GM12878 (cell line): Measurements from ENCODE around the gene ARL6IP5. TPM values are rescaled to one million over a fixed set of nuclear protein-coding genes. Genes with fewer than 3 reads are reported as not detected.

Source experiments
- ATAC-seq: fragments of 200-7000 bp; cut with Tn5 transposase; 3 replicates; pipeline ENCODE4 v1.9.1; 2020; ENCODE audit warnings: mild to moderate bottlenecking, moderate library complexity
- BruUV-seq: library from RNA; stranded (reverse); fragments of 400-500 nt; replicated peaks from 2 replicates; lab custom pipeline; 2021; lab: Mats Ljungman, UMichigan
- CTCF ChIA-PET: fragments of 300-600 bp; sonication (Branson Sonifier 250); formaldehyde crosslinking; extraction: SDS; loops from one replicate; lab custom pipeline; 2021; ENCODE audit warnings: inconsistent platforms; lab: Yijun Ruan, JAX
- POLR2A ChIA-PET: fragments of 350-600 bp; formaldehyde crosslinking; extraction: SDS; loops from one replicate; lab custom pipeline; 2021; ENCODE audit warnings: inconsistent platforms; lab: Charles Lee
- RAD21 ChIA-PET: fragments of 300-600 bp; sonication (Branson Sonifier 250); formaldehyde crosslinking; loops from one replicate; lab custom pipeline; 2023; ENCODE audit warnings: antibody characterized with exemption; ENCODE audit not compliant: unreplicated experiment; lab: Charles Lee
- SMC1A ChIA-PET: fragments of 300-600 bp; sonication (Branson Sonifier 250); formaldehyde crosslinking; loops from one replicate; lab custom pipeline; 2023; ENCODE audit not compliant: unreplicated experiment, uncharacterized antibody; lab: Charles Lee
- DNase-seq: peaks from one replicate; pipeline ENCODE4 v3.0.0-alpha.2; 2011; ENCODE audit warnings: low read depth, low spot score
- FAIRE-seq: peaks from 3 replicates; lab custom pipeline; 2011; peaks lifted over from hg19 to GRCh38; lab: Jason Lieb, UNC
- H2AFZ ChIP-seq: 2 replicates; pipeline ENCODE4 v1.6.0; 2011; ENCODE audit warnings: low read depth, low read length, control low read depth; ENCODE audit not compliant: control insufficient read depth
- H3K27ac ChIP-seq: 2 replicates; pipeline ENCODE4 v1.5.1; 2011; ENCODE audit warnings: control low read depth; ENCODE audit not compliant: control insufficient read depth, insufficient read depth
- H3K27me3 ChIP-seq, 2 experiments: replicated peaks in 1 of 2; 2 replicates each; pipeline versions ENCODE4 v1.6.0 to v1.6.1; 2011; ENCODE audit warnings: low read length in 1 of 2; ENCODE audit not compliant: control insufficient read depth in 2 of 2, insufficient read depth in 2 of 2
- H3K36me3 ChIP-seq, 2 experiments: 2 replicates each; pipeline ENCODE4 v1.5.1; 2011; ENCODE audit warnings: low read length in 1 of 2; ENCODE audit not compliant: control insufficient read depth in 2 of 2, insufficient read depth in 2 of 2
- H3K4me1 ChIP-seq: 2 replicates; pipeline ENCODE4 v1.6.1; 2011; ENCODE audit warnings: mild to moderate bottlenecking, low read length, moderate library complexity, mixed read lengths; ENCODE audit not compliant: control insufficient read depth, insufficient read depth
- H3K4me2 ChIP-seq: 2 replicates; pipeline ENCODE4 v1.6.0; 2011; ENCODE audit warnings: control low read depth; ENCODE audit not compliant: control insufficient read depth, insufficient read depth
- H3K4me3 ChIP-seq: fragments of 200-600 bp; sonication (generic); 2 replicates; pipeline ENCODE4 v1.5.1; 2016
- H3K79me2 ChIP-seq: 2 replicates; pipeline ENCODE4 v1.6.0; 2011; ENCODE audit warnings: low read length; ENCODE audit not compliant: control insufficient read depth, insufficient read depth
- H3K9ac ChIP-seq: 2 replicates; pipeline ENCODE4 v1.8.0; 2011; ENCODE audit warnings: low read length, control low read depth, mixed read lengths; ENCODE audit not compliant: control insufficient read depth, insufficient read depth
- H3K9me3 ChIP-seq: replicated peaks from 3 replicates; pipeline ENCODE4 v1.5.1; 2011; ENCODE audit warnings: mild to moderate bottlenecking, low read length; ENCODE audit not compliant: control insufficient read depth, insufficient read depth
- H4K20me1 ChIP-seq: 2 replicates; pipeline ENCODE4 v1.6.0; 2011; ENCODE audit not compliant: control insufficient read depth, insufficient read depth
- EZH2 ChIP-seq: IDR thresholded peaks from 2 replicates; pipeline ENCODE4 v1.6.1; 2012; ENCODE audit warnings: low read depth, mild to moderate bottlenecking, control low read depth, inconsistent platforms, low read length, borderline replicate concordance; ENCODE audit not compliant: control insufficient read depth
- NR2F1 ChIP-seq: fragments of 450-650 bp; conservative IDR thresholded peaks from 2 replicates; pipeline ENCODE4 v1.6.1; 2017; ENCODE audit warnings: mild to moderate bottlenecking
- SIN3A ChIP-seq: IDR thresholded peaks from 2 replicates; pipeline ENCODE4 v1.6.1; 2012; ENCODE audit warnings: low read depth, low read length, improper control_type of control experiment
- in situ Hi-C: fragments of 300-500 bp; cut with MboI; formaldehyde crosslinking; loops from 9 replicates; pipeline ENCODE4 v1.14.3; 2018; ENCODE audit warnings: mixed read lengths
- intact Hi-C: fragments of 100-400 bp; cut with micrococcal nuclease; formaldehyde crosslinking; loops from one replicate; pipeline ENCODE4 v1.14.2; 2022; ENCODE audit not compliant: unreplicated experiment
- polyA plus RNA-seq, 11 experiments: library from polyadenylated mRNA; depleted of rRNA in 4 of 11; unstranded in 6 of 11; stranded (reverse) in 5 of 11; fragments of >200 nt; fragmentation: Nextera tagmentation in 4 of 11; fragmentation: Illumina TruSeq in 1 of 11; extraction: Ambion mirVana in 4 of 11; extraction: Trizol in 1 of 11; gene quantifications; 1 replicate in 1 of 11; 2 replicates in 10 of 11; pipeline versions ENCODE4 v1.2.1 to v1.2.3, GENCODE V29; 2011 to 2016; ENCODE audit warnings: inconsistent platforms in 2 of 11, missing spikeins in 2 of 11, low read depth in 1 of 11
- total RNA-seq, 4 experiments: library from RNA; depleted of rRNA in 3 of 4; stranded (reverse); fragments of >200 nt in 3 of 4; fragmentation: Illumina TruSeq in 1 of 4; extraction: Trizol in 1 of 4; gene quantifications; 2 replicates each; pipeline versions ENCODE4 v1.2.1 to v1.2.3, GENCODE V29; 2013 to 2021
- TF ChIP-seq, protein P1 (sequence below): fragments of 450-650 bp; IDR thresholded peaks from 2 replicates; pipeline ENCODE4 v1.6.1; 2016; ENCODE audit warnings: mild to moderate bottlenecking, moderate library complexity, borderline replicate concordance

The ARL6IP5 gene
- total and polyA plus RNA-seq, 10 of the 15 experiments (the other 5 are each of a cell fraction or from before 2014, with no cell fraction given) = 78.2 to 310 (median 148) TPM

DNA sequence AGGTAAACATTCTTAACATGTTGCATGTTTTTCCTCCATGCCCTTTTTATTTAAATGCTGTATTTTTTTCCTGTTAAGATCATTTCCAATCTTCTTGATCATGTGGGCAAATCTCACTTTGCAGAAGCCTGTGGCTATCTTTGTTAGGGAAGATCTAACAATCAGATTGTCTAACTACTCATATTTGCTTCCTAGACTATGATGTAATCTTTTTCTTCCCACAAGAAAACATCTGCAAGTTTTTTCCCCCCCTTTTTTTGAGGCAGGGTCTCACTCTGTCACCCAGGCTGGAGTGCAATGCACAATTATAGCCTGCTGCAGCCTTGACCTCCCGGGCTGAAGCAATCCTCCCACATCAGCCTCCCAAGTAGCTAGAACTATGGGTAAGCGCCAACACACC lies 52.7 kb downstream of the ARL6IP5 start (continued):
- TF ChIP-seq, protein P1, sequence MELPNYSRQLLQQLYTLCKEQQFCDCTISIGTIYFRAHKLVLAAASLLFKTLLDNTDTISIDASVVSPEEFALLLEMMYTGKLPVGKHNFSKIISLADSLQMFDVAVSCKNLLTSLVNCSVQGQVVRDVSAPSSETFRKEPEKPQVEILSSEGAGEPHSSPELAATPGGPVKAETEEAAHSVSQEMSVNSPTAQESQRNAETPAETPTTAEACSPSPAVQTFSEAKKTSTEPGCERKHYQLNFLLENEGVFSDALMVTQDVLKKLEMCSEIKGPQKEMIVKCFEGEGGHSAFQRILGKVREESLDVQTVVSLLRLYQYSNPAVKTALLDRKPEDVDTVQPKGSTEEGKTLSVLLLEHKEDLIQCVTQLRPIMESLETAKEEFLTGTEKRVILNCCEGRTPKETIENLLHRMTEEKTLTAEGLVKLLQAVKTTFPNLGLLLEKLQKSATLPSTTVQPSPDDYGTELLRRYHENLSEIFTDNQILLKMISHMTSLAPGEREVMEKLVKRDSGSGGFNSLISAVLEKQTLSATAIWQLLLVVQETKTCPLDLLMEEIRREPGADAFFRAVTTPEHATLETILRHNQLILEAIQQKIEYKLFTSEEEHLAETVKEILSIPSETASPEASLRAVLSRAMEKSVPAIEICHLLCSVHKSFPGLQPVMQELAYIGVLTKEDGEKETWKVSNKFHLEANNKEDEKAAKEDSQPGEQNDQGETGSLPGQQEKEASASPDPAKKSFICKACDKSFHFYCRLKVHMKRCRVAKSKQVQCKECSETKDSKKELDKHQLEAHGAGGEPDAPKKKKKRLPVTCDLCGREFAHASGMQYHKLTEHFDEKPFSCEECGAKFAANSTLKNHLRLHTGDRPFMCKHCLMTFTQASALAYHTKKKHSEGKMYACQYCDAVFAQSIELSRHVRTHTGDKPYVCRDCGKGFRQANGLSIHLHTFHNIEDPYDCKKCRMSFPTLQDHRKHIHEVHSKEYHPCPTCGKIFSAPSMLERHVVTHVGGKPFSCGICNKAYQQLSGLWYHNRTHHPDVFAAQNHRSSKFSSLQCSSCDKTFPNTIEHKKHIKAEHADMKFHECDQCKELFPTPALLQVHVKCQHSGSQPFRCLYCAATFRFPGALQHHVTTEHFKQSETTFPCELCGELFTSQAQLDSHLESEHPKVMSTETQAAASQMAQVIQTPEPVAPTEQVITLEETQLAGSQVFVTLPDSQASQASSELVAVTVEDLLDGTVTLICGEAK = no peak
- no peak for TF ChIP-seq SIN3A

DNA sequence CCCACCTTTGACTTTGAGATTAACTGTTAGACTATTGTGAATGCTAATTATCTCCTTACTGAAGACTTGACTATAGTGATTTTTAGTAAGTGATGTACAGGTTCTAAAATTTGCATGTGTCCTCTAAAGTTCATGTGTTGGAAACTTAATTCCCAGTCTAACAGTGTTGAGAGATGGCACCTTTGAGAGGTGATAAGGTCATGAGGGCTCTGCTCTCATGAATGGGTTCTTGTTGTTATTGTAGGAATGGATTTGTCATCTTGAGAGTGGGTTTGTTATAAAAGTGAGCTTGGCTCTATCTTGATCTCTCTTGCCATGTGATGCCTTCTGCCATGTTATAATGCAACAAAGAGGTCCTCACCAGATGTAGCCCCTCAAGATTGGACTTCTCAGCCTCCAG lies 56.6 kb downstream of the ARL6IP5 start:
- intact Hi-C loops (no loop called here), in situ Hi-C loops (no loop called here)
- Histone ChIP-seq H3K4me1 (no peaks in the 10 kb centered on the region), H2AFZ (no peak overlapping the region), H3K79me2 (no peaks in the 10 kb centered on the region), H3K27me3 (no peaks in the 10 kb centered on the region), H3K4me3 (no peak overlapping the region), H3K4me2 (no peak overlapping the region), H3K36me3 (no peaks in the 10 kb centered on the region), H3K9me3 (no peaks in the 10 kb centered on the region), H3K9ac (no peak overlapping the region), H4K20me1 (no peaks in the 10 kb centered on the region), H3K27ac (no peak overlapping the region)
- RAD21 ChIA-PET = no interaction called here
- SMC1A ChIA-PET = interaction anchor here (1.6 kb wide), 1 partner anchor 15 kb away, joined by 5 read pairs; no protein-coding TSS in a partner anchor
- no peak for TF ChIP-seq EZH2
- TF ChIP-seq NR2F1 = 0 out of 2 replicates have a peak, but pooled peaks have one; percentile 13
- POLR2A ChIA-PET = no interaction called here
- no TSS peak for BruUV-seq
- CTCF ChIA-PET = interaction anchor here (0.6 to 3.4 kb wide), 3 partner anchors 21 to 259 kb away, joined by 3 to 16 read pairs (median 3); no protein-coding TSS in a partner anchor
- ATAC-seq (no peak), DNase-seq (no peak), FAIRE-seq (no peak)
